GM19438 (cell line): ENCODE measurements around the gene PHF13.
"Not testable (repeated sequence)": the region's sequence is repeated elsewhere in the genome, so short reads cannot be mapped to it uniquely, and the experiment has no call there.

Experiments used
- ATAC-seq: cut with Tn5 transposase; IDR thresholded peaks from one replicate; pipeline ENCODE4 v1.9.1; 2021; ENCODE audit warnings: low read depth; ENCODE audit not compliant: unreplicated experiment

PHF13 gene

DNA sequence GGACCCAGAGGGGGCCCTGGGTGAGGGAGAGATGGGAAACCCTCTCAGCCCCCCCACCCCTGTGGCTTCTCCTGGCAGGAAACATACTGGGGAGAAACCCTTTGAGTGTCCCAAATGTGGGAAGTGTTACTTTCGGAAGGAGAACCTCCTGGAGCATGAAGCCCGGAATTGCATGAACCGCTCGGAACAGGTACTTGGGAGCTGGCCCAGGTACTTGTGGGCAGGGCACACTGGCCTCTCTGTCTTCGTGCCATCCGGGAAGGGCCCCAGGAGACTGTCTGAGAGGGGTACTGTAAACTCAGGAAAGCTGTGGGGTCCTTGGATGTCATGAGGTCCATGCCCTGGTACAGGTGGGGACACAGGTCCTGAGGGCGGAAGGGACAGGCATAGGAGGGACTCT is 27.7 kb upstream of the PHF13 start:
- no peak for ATAC-seq

DNA sequence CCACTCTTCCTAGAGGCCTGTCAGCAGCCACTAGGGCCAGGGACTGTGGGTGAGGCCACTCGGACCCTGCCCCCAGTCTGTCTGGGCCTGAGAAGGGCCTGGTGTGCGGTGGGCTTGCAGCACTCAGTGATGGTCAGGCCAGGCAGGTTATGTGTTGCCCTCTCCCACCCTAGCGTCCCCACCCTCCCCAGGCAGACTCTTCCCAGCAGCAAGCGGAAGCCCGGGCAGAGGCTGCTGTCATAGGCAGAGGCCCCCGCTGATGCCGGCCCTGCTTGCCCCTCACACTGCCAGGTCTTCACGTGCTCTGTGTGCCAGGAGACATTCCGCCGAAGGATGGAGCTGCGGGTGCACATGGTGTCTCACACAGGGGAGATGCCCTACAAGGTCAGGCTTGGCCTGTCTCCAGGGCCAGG is 27.1 kb upstream of the PHF13 start:
- ATAC-seq: no peak

DNA sequence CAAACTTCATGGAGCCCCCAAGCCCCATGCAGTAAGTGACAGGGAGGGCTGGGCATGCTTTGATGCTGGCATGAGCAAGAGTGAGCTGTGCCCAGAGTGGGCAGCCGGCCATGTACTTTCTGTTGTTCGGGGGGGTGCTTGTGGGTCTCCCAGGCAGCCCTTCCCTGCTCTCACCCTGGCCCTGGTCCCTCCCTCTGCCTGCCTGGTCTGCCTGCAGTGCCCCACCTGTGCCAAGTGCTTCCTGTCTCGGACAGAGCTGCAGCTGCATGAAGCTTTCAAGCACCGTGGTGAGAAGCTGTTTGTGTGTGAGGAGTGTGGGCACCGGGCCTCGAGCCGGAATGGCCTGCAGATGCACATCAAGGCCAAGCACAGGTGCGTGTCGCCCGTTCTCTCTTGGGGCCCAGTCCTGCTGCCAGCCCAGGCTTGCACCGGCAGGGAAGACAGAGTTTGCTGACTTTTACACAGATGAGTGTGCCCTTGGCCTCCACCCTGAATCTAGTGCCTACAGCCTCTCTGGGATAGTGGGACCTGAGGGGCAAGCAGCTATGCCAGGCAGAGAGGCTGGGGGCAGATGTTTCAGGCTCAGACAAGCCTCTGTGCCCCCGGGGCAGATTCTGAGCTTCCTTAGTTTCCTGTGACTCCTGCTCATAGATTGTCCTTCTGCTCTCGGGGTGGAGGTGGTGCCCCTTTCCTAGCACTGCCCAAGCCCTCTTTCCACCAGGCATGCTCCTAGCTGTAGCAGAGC is 26.1 kb upstream of the PHF13 start:
- ATAC-seq: no peak

DNA sequence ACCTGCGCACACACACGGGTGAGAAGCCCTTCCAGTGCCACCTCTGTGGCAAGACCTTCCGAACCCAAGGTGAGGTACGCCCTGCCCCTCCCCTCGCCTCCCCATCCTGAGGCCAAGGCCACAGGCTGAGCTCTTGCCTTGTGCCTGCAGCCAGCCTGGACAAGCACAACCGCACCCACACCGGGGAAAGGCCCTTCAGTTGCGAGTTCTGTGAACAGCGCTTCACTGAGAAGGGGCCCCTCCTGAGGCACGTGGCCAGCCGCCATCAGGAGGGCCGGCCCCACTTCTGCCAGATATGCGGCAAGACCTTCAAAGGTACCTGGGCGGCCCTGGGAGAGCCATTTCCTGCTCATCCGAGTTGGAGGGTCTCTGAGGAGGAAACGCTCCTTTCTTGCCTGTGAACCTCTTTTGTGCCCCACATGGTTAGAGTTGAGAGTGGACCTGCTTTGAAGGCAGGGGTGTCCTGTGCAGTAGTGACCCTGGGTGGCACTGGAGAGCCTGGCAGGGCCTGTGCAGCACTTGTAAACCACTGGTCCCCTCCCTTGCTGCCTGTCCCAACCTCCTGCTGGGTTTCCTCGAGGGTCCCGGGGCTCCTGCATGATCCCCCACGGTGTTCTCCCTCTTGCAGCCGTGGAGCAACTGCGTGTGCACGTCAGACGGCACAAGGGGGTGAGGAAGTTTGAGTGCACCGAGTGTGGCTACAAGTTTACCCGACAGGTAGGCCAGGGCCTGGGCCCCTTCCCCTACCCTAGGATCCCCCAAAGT is 25.2 kb upstream of the PHF13 start:
- ATAC-seq: no peak

DNA sequence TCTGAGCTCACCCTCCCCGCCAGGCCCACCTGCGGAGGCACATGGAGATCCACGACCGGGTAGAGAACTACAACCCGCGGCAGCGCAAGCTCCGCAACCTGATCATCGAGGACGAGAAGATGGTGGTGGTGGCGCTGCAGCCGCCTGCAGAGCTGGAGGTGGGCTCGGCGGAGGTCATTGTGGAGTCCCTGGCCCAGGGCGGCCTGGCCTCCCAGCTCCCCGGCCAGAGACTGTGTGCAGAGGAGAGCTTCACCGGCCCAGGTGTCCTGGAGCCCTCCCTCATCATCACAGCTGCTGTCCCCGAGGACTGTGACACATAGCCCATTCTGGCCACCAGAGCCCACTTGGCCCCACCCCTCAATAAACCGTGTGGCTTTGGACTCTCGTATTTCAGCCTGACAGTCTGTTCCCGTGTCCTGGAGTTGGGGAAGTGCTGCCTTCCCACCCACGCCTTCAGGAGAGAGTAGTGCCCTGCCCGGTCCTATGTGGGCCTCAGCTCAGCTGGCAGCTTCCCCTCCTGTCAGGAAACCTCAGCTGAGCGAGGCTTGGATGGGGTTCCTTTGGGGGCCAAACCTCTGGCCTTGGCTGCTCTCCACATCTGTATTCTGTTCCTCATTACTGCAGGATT is 24.5 kb upstream of the PHF13 start:
- ATAC-seq: no peak

DNA sequence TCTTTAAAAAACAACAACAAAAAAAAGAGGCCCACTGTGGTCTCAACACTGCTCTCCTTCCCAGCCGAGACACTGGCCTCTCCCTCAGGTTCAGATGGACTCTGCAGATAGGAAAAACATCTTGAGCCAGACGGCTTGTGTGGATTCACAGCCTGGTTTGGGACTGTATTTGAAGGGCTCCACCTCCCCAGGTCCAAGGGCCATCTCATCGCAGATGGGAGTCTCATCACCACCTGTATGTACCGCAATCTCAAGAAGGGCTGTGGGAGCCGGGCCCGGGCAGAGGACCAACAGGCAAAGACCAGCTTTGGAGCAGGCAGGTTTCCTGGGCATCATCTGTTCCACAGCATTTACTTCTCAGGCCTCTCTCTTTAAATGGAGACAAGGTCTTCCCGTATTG is 23.5 kb upstream of the PHF13 start:
- no peak for ATAC-seq

DNA sequence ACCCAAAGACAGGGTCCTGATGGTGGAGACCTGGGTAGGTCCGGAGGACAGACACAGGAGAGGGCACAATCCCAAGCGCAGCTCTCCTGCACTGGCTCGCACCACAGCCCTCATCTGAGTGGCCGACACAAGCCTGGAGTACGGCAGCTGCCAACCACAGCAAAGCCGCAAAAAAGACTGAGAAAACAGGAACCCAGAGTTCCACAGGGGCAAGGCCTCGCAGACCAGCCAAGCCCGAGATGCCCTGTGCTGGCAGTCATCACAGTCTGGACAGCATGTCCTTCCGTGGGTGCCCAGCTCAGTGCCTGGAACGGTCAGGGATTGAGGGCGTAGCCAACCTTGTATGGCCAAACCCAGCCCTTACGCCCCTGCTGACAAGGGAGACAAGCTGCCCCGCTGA is 22.3 kb upstream of the PHF13 start:
- no peak for ATAC-seq

DNA sequence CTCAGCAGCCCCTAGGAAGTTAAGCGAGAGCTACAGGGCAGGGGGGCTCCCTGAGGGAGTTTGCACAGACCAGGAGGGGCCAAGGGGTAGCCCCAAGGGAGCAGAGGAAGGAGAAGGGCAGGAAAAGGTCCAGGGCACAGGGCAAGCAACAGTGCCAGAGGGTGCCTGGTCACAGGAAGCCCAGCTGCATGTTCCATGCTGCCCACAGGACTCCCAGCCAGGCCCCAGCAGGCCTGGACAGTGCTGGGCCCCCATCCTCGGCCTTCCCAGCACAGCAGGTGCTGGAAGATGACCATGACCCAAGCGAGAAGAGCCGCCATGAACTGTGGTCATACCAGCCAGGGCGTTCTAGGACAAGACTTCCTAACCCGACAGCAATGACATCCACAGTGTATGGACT is 21.9 kb upstream of the PHF13 start:
- no peak for ATAC-seq

DNA sequence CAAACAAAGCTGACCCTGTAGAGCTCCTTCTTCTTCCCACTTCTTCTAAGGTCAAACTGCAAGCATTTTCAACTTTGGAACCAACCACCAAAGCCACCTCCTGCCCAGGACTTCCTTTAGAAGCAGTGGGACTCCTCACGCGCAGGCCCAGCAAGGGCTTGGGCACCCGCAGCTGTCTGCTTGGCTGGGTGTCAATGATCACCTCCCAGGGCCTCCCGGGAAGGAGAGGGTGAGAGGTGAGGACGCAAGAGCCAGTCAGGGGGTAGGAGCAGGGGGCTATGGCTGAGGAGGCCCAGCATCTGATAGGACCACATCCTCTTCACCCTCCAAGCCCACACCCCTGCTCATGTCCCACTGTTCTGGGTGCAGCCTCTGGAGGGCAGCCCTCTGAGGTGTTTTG is 21.1 kb upstream of the PHF13 start:
- ATAC-seq: no peak

DNA sequence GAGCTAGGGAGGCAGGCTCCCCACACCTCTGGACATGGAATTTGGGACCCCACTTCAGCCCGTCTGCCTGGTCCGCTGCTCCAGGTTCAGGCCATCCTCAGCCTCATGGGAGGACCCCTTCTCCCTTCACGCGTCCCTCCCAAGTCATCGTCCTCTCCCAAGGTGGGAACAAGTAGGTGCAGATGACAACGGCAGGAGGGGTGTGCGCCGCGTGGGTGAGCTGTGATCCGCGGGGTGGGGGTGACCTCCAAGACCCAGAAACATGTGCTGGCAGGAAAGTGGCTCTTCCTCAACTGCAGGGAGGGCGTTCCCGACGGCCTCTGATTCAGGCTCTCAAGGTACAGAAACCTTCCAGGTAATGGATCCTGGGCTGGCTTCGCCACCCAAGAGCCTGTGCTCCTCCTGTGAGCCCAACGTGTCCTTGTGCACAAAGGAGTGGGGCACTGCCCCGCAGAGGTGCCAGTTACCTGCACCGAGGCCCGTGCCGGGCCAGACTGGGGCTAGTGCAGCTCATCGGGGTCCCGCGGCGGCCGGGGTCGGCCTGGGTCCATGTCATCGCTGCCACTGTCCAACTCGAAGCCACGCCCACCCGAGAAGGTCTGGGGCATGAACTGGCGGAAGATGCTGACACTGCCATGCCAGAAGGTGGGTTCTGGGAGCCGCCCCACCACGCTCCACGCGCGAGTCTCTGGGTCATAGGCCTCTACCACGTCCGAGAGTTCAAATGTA is 20.5 kb upstream of the PHF13 start:
- no peak for ATAC-seq

DNA sequence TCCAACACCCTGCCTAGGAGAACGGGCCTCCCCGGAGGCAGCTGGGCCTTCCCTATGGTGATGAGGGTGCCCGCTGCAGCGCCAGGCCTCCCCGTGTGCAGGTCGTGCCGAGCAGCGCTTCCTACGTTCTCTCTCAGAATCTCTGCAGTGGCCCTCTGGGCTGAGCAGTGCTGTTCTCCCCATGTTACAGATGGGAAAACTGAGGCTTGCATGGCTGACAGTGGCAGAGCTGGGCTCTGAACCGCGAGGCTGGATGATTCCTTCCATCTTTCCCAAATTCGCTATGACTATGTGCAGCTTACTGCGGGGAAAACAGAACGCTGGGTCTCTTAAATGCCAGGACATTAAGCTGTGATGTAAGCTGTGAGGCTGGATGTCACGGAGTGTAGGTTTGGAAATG is 19.7 kb upstream of the PHF13 start:
- ATAC-seq: no peak

DNA sequence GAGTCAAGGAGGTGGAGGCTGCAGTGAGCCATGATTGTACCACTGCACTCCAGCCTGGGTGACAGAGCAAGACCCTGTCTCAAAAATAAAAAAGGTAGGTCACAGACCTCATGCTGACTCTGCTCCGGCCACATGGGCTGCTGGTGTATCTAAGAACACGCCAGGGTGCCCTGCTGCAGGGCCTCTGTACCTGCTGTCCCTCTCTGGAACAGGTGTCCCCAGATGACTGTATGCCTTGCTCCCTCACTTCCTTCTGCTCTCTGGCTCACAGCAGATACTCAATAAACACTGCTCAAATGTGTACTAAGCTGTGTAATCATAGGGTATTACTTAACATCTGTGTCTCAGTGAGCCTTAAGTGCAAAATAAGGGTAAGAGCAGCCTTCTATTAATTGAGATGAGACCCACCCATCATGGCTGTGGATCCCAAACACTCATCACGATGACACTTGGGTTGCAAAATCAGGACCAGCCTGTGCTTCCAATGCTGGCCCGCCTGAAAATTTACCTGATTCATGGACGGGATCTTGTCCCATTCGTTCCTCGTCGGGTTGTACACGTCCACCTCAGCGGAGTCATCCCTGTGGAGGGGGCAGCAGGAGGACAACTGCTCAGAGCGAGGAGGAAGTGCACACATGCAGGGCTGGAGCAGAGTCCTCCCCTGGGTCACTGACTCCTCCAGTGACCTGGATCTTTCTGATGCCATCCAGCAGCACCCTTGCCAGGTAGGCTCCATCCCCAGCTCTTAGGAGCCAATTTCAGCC is 18.4 kb upstream of the PHF13 start:
- no peak for ATAC-seq

DNA sequence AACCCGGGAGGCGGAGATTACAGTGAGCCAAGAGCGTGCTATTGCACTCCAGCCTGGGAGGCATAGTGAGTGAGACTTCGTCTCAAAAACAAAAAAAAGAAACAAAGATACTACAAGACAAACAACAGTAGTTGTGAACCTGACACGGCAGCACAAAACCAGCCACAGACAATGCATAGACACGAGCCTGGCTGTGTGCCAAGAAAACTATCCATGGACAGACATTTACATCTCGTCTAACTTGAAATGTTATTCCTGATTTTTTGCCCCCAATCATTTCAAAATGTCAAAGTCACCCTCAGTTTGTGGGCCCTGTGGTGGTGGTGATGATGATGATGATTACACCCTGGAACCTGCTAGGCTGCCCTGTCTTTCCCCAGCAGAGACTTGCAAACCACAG is 17.2 kb upstream of the PHF13 start:
- no peak for ATAC-seq

DNA sequence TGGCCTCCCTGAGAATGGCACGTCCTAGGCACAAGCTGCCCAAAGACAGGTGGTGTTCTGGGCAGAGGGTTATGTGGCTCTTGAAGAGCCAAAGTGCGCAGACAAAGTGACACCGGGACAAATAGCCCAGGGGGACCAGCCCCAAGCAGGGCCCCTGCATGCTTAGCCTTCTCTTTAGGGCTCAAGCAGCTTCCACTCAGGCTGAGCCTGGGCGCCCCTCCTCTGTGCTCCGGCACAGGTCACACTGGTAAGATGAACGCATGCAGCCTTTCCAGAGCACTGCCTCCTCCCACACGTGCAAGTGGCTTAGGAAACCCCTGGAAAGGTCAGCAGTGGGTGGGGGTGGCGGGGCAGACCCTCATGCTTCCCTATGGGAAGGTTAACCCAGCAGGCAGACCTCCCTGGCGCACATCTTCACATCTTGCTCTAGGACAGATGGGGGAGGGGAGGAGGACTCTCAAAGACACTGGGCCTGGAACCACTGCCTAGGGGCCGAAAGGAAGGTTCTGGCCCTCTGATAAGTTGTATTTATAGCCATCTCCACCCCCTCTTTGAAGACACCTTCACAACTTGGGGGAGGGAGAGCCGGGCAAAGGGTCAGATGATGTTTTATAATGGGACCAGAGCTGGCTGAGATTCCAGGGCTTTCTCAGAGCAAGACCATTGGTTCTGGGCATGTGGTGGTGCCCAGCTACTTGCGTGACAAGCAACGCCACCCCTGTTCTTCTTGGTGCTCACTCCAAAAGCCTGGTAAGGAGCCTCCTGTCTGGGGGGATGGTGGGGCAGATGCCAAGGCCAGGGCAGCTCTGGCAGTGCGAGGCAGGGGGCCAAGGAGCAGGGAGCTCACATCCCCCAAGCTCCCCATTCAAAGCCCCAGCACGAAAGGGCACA is 16.4 kb upstream of the PHF13 start:
- no peak for ATAC-seq

DNA sequence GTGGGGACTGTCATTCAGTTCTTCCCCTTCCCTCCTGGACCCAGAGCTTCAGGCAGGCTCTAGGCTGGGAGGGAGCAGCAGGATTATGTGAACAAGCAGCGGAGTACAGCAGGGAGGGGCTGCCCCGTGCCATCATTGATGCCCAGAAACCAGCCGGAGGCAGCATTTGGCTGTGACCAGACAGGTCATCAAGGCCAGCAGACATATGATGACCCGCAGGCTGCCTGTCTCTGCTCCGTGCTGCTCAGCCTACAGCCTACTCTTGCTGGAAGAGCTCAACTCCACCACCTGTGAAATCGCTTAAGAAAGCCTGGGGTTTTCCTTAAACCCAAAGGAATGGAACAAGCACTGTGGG is 15.8 kb upstream of the PHF13 start:
- no peak for ATAC-seq

DNA sequence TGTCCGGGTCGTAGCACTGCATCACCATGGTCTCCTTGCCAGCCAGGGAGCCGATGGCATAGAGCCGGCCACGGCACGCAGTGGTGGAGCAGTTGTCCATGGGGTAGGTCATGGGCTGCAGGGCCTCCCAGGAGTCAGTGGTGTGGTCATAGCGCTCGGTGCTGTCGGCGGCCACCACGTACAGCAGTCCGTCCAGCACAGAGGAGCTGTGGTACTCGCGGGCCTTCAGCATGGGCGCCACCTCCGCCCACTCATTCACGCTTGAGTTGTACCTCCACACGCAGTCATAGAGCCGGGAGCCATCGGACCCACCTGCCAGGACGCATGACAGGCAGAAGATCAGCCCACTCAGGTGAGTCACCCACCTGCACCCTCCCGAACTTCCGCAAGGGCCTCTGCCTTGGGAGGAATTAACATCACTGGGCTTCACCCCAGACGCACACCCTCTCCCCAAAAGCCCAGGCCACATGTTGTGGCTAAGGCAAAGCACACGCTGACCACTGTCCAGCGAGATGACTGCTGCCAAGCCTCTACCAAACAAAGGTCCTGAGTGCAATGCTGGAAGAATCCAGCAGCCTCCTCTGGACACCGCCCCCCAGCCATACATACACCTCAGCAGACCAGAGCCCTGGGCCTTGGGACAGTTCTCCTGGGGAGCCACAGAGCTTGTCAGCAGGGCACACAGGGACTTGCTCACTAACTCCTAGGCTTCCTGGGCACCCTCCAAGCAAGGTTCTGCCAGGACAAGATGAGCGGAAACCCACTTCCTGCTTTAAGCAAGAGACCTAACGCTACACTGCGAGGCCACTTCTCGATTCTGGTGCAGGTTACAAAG is 14.2 kb upstream of the PHF13 start:
- ATAC-seq: no peak

DNA sequence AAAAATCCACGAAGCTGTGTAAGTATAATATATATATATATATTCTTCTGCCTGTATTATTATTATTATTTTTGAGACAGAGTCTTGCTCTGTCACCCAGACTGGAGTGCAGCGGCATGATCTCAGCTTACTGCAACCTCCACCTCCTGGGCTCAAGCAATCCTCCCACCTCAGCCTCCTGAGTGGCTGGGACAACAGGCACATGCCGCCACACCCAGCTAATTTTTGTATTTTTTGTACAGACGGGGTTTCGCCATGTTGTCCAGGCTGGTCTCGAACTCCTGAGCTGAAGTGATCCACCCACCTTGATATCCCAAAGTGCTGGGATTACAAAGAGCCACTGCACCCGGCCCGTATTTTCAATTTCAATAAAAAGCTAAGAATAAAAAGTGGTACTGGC is 13.5 kb upstream of the PHF13 start:
- ATAC-seq: not testable (repeated sequence)

DNA sequence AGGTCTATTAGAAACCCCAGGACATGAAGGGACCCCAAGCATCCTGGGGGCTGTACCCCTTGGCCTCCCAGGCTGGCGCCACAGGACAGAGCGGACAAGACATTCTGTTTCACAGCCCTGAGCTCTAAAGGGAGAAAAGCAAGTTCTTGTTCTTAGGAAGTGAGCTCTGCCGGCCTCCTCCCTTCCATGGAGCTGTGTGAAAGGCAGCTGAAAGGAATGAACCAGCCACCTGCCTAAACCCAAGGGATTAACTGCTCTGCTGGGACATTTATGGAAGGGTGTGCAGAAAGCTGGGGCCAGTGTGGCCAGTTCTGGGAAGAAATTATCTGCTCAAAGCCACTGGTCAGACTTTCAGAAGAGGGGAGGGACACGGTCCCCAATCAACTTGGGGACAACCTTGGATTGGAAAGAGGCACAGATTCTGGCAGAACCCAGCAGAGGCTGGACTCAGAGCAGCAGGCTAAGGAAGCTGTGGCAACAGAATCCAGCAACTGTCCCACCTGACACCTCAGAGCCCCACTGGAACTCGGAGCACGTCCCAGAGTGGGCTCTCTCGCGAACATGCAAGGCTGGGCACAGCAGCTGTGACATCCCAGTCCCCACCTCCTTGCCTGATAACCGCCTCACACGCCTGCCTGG is 13.0 kb upstream of the PHF13 start:
- ATAC-seq: no peak
